Right cardiac atrium (tissue), 5 donors: ENCODE results near the gene TBC1D10A. TPM values are rescaled to one million over a fixed set of nuclear protein-coding genes. Genes with fewer than 3 reads are reported as not detected.

Source experiments
- ATAC-seq, 2 donors: fragments of 200-7000 bp; cut with Tn5 transposase; one replicate each; pipeline versions ENCODE4 v1.8.0 to v1.9.1; 2020; ENCODE audit warnings: moderate library complexity in 2 of 2, mild to moderate bottlenecking in 1 of 2
- DNase-seq, 3 donors: peaks; one replicate each; pipeline ENCODE4 v3.0.0-alpha.2; 2020
- H3K27ac ChIP-seq: one replicate; pipeline ENCODE4 v1.5.1; 2013; ENCODE audit warnings: mild to moderate bottlenecking, low read length, control low read depth, moderate library complexity
- H3K27me3 ChIP-seq: one replicate; pipeline ENCODE4 v1.6.1; 2013; ENCODE audit not compliant: control insufficient read depth, insufficient read depth
- H3K4me1 ChIP-seq: one replicate; pipeline ENCODE4 v1.6.1; 2013; ENCODE audit warnings: low read length; ENCODE audit not compliant: control insufficient read depth, insufficient read depth
- H3K4me3 ChIP-seq: one replicate; pipeline ENCODE4 v1.5.1; 2013; ENCODE audit warnings: low read length, control low read depth
- H3K9me3 ChIP-seq: one replicate; pipeline ENCODE4 v1.6.1; 2013; ENCODE audit warnings: low read length; ENCODE audit not compliant: control insufficient read depth
- WGBS: extraction: QIAGEN DNeasy Blood & Tissue Kit; methylation state at CpG from one replicate; pipeline ENCODE4 v1.1.7; 2013; 5-methylcytosine and 5-hydroxymethylcytosine counted together
- intact Hi-C, 4 donors: fragments of 100-400 bp; cut with DNase I; formaldehyde crosslinking; loops; one replicate each; pipeline versions ENCODE4 v1.11.0 to v1.14.0; 2022 to 2023
- polyA plus RNA-seq: library from polyadenylated mRNA; stranded (reverse); fragments of 200-250 nt; gene quantifications from one replicate; pipeline ENCODE4 v1.2.3, GENCODE V29; 2013
- total RNA-seq, 4 donors: library from RNA; stranded (reverse); fragmentation: NEBNext Ultra II Directional; extraction: Animal tissue kit (Norgen Biotek cat#: 25700); gene quantifications; one replicate each; pipeline ENCODE4 v1.2.1, GENCODE V29; 2021
- donor health status: healthy with polysubstance abuse.
- donor health status: DM: no; HTN: yes; CAD: no.
- donor health status: DM: no; HTN: no; CAD: no.
- donor health status: DM: no; HTN: yes; CAD: no; lungs with severe emphysema.
- donor health status: DM: yes; HTN: yes; CAD: no.

Gene TBC1D10A
- total and polyA plus RNA-seq, 5 donors = 5.4 to 9.1 (median 7.9) TPM

GRCh38 chr22:30265131-30265720 is 61.5 kb downstream of the TBC1D10A start:
- ATAC-seq (no peak), DNase-seq (no peak)
- Histone ChIP-seq H3K4me3 (no peak overlapping the region), H3K4me1 (no peaks in the 10 kb centered on the region), H3K9me3 (no peaks in the 10 kb centered on the region), H3K27ac (no peak overlapping the region), H3K27me3 (no peaks in the 10 kb centered on the region)
- intact Hi-C loops = loop anchor here in 2 of 4 donors (10.0 kb wide), 2 partner anchors 120 to 220 kb away; partner anchors contain the start of gene RNF215 (in 1 of the 2)
- 90% methylated on average over 9 of the region's 9 CpGs for WGBS

GRCh38 chr22:30263883-30264282 is 62.9 kb downstream of the TBC1D10A start:
- no peak for ATAC-seq
- H3K27ac ChIP-seq = no peak overlapping the region
- no peaks in the 10 kb centered on the region for H3K9me3 ChIP-seq
- 88% methylated on average over 17 of the region's 17 CpGs for WGBS
- no peak for DNase-seq
- H3K4me3 ChIP-seq = no peak overlapping the region
- H3K27me3 ChIP-seq = no peaks in the 10 kb centered on the region
- no peaks in the 10 kb centered on the region for H3K4me1 ChIP-seq
- intact Hi-C loops = loop anchor here (2.0 to 10.0 kb wide), 4 partner anchors 121 to 221 kb away; partner anchors contain the start of gene RNF215 (in 4 of the 4)

- DNase-seq (peak; percentile 75 to 93 (median 88)), ATAC-seq (peak in 1 of 2 donors; percentile 56)
- no peaks in the 10 kb centered on the region for H3K27me3 ChIP-seq
- no peak overlapping the region for H3K4me3 ChIP-seq
- no peaks in the 10 kb centered on the region for H3K9me3 ChIP-seq
- intact Hi-C loops = loop anchor here (2.0 to 10.0 kb wide), 4 partner anchors 122 to 222 kb away; partner anchors contain the start of gene RNF215 (in 4 of the 4)
- H3K27ac ChIP-seq = no peak overlapping the region
- WGBS = 29% methylated on average over 27 of the region's 27 CpGs
- H3K4me1 ChIP-seq = no peaks in the 10 kb centered on the region
These were observed 63.6 kb downstream of the TBC1D10A start for GRCh38 chr22:30262917-30263741.

GRCh38 chr22:30262112-30262511 is 64.6 kb downstream of the TBC1D10A start:
- ATAC-seq (no peak), DNase-seq (no peak)
- intact Hi-C loops = loop anchor here (2.0 to 10.0 kb wide), 4 partner anchors 123 to 223 kb away; partner anchors contain the start of gene RNF215 (in 4 of the 4)
- Histone ChIP-seq H3K4me3 (no peak overlapping the region), H3K27ac (no peak overlapping the region), H3K27me3 (no peaks in the 10 kb centered on the region), H3K9me3 (no peaks in the 10 kb centered on the region), H3K4me1 (no peaks in the 10 kb centered on the region)
- 91% methylated on average over 4 of the region's 4 CpGs for WGBS

- Histone ChIP-seq H3K27ac (no peak overlapping the region), H3K4me3 (no peak overlapping the region), H3K9me3 (no peaks in the 10 kb centered on the region), H3K27me3 (no peaks in the 10 kb centered on the region), H3K4me1 (no peaks in the 10 kb centered on the region)
- no peak for DNase-seq
- WGBS = 76% methylated on average over 8 of the region's 8 CpGs
- ATAC-seq = no peak
- intact Hi-C loops = loop anchor here in 3 of 4 donors (5.0 to 10.0 kb wide), 3 partner anchors 124 to 224 kb away; partner anchors contain the start of gene RNF215 (in 3 of the 3)
These were observed 65.6 kb downstream of the TBC1D10A start for GRCh38 chr22:30261134-30261533.

- Histone ChIP-seq H3K27me3 (no peaks in the 10 kb centered on the region), H3K4me1 (no peaks in the 10 kb centered on the region), H3K27ac (no peak overlapping the region), H3K4me3 (no peak overlapping the region), H3K9me3 (no peaks in the 10 kb centered on the region)
- 88% methylated on average over 8 of the region's 8 CpGs for WGBS
- DNase-seq = no peak
- ATAC-seq = no peak
- intact Hi-C loops = loop anchor here in 3 of 4 donors (5.0 to 10.0 kb wide), 3 partner anchors 124 to 224 kb away; partner anchors contain the start of gene RNF215 (in 3 of the 3)
These were observed 66.1 kb downstream of the TBC1D10A start for GRCh38 chr22:30260682-30261081.

GRCh38 chr22:30260276-30260675 is 66.5 kb downstream of the TBC1D10A start:
- intact Hi-C loops = loop anchor here in 3 of 4 donors (5.0 to 10.0 kb wide), 3 partner anchors 125 to 225 kb away; partner anchors contain the start of gene RNF215 (in 3 of the 3)
- Histone ChIP-seq H3K4me3 (no peak overlapping the region), H3K9me3 (no peaks in the 10 kb centered on the region), H3K27me3 (no peaks in the 10 kb centered on the region), H3K27ac (no peak overlapping the region), H3K4me1 (no peaks in the 10 kb centered on the region)
- 89% methylated on average over 11 of the region's 11 CpGs for WGBS
- ATAC-seq (no peak), DNase-seq (no peak)

GRCh38 chr22:30254314-30254713 is 72.4 kb downstream of the TBC1D10A start:
- Histone ChIP-seq H3K9me3 (no peaks in the 10 kb centered on the region), H3K27ac (no peak overlapping the region), H3K4me1 (no peaks in the 10 kb centered on the region), H3K4me3 (no peak overlapping the region), H3K27me3 (no peaks in the 10 kb centered on the region)
- peak in 1 of 3 donors; percentile 36 for DNase-seq
- no peak for ATAC-seq
- intact Hi-C loops = loop anchor here in 1 of 4 donors (5.0 kb wide), 1 partner anchor 142 kb away; no protein-coding TSS in a partner anchor
- WGBS = 69% methylated on average over 6 of the region's 6 CpGs

- Histone ChIP-seq H3K27ac (no peak overlapping the region), H3K4me3 (no peak overlapping the region)
- intact Hi-C loops = loop anchor here in 1 of 4 donors (5.0 kb wide), 1 partner anchor 141 kb away; no protein-coding TSS in a partner anchor
These were observed 73.4 kb downstream of the TBC1D10A start for GRCh38 chr22:30253205-30253852.

GRCh38 chr22:30252411-30253204 is 74.1 kb downstream of the TBC1D10A start:
- no peaks in the 10 kb centered on the region for H3K9me3 ChIP-seq
- no peaks in the 10 kb centered on the region for H3K4me1 ChIP-seq
- H3K27me3 ChIP-seq = no peaks in the 10 kb centered on the region
- WGBS = 70% methylated on average over 22 of the region's 22 CpGs
- no peak overlapping the region for H3K4me3 ChIP-seq
- H3K27ac ChIP-seq = no peak overlapping the region
- DNase-seq (no peak), ATAC-seq (no peak)
- intact Hi-C loops = loop anchor here in 1 of 4 donors (5.0 kb wide), 1 partner anchor 140 kb away; no protein-coding TSS in a partner anchor

More at GRCh38 chr22:30253205-30253852, 73.4 kb downstream of the TBC1D10A start:
- Histone ChIP-seq H3K9me3 (no peaks in the 10 kb centered on the region), H3K4me1 (no peaks in the 10 kb centered on the region), H3K27me3 (no peaks in the 10 kb centered on the region)
- WGBS = 17% methylated on average over 22 of the region's 22 CpGs
- peak; percentile 53 to 57 for ATAC-seq
- DNase-seq = peak; percentile 88 to 92 (median 90)
